ENCODE measurements around the gene SUPT4H1. TPM values are rescaled to one million over a fixed set of nuclear protein-coding genes. Genes with fewer than 3 reads are reported as not detected.

Gene SUPT4H1
- total RNA-seq, 1 experiment from 2014 or later, result 109 TPM

DNA sequence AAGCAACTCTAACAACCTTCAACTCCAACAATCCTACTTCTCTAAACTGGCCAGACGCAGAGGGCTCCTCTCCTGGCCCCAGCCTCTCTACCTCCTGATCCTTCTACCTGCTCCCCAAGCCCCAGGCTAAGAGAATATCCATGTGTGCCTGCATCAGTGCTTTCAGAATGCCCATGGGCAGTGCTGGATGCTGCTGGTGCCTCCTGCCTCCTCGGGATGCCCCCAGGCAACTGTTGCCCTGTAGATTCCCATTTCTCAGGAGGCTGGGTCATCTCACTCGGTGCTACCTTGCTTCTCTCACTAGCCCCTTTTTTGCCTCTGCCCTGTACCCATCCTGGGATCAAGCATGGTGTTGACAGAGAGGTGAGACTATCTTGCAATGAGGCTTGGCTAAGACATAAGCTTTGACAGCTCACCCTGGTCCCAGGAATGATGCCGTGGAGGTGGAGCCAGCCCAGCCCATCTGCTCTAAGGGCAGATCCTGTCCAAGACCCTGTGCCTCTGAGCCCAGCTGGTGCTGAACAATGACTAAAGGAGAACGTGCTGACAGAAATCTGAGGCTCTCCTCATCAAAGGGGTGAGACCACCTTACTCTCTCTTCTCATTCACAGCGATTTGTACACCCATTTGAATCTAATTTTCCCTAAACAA lies 19.4 kb upstream of the SUPT4H1 start:
- Histone ChIP-seq H2AK5ac (ENCODE audit: insufficient read length, low read length) (no peak overlapping the region), H3K23me2 (ENCODE audit: insufficient read length, low read depth, low read length, poor library complexity, severe bottlenecking) (no peaks in the 10 kb centered on the region), H3K23ac (ENCODE audit: insufficient read length, low read depth, low read length) (no peak overlapping the region), H3K27ac (ENCODE audit: insufficient read length, low read depth, low read length) (no peak overlapping the region), H4K91ac (ENCODE audit: insufficient read length, low read depth, low read length) (no peak overlapping the region), H2BK15ac (ENCODE audit: low read depth, low read length) (no peak overlapping the region), H3K14ac (ENCODE audit: insufficient read depth, low read length) (no peak overlapping the region; the same call in 1 of the 2 replicates), H2BK12ac (ENCODE audit: insufficient read length, low read depth, low read length) (no peak overlapping the region), H2BK20ac (ENCODE audit: low read depth, low read length, poor library complexity, severe bottlenecking) (no peak overlapping the region), H3K79me1 (ENCODE audit: insufficient read depth, low read depth, low read length, poor library complexity, severe bottlenecking) (no peaks in the 10 kb centered on the region), H3K27me3 (ENCODE audit: insufficient read depth, low read length) (no peaks in the 10 kb centered on the region), H3K9ac (ENCODE audit: extremely low read depth, insufficient read length, low read length) (no peak overlapping the region), H3K18ac (ENCODE audit: insufficient read length, low read depth, low read length) (no peak overlapping the region), H2AFZ (ENCODE audit: low read length) (no peak overlapping the region), H2BK5ac (ENCODE audit: insufficient read length, low read length) (no peak overlapping the region), H4K20me1 (ENCODE audit: control insufficient read depth, insufficient read depth, insufficient read length) (no peaks in the 10 kb centered on the region), H4K8ac (replicated peaks; ENCODE audit: insufficient read length, low read depth, low read length) (no peak overlapping the region), H3K4ac (ENCODE audit: low read depth, low read length) (no peak overlapping the region), H3K4me1 (ENCODE audit: insufficient read depth, low read length) (peaks cover 6% of the 10 kb centered on the region; the same call in 1 of the 2 replicates), H3K4me2 (ENCODE audit: insufficient read depth, insufficient read length, low read length) (no peak overlapping the region), H2BK120ac (ENCODE audit: low read depth, low read length, poor library complexity, severe bottlenecking) (no peak overlapping the region), H3K9me3 (ENCODE audit: control insufficient read depth, low read depth, low read length) (no peaks in the 10 kb centered on the region), H4K5ac (ENCODE audit: insufficient read length, low read depth, low read length) (no peak overlapping the region), H3K56ac (ENCODE audit: insufficient read length, low read depth, low read length) (no peak overlapping the region), H3K79me2 (ENCODE audit: insufficient read depth, low read length) (no peaks in the 10 kb centered on the region), H3T11ph (ENCODE audit: low read length) (no peak overlapping the region)
- Mint-ChIP-seq H3K4me3 (no peak overlapping the region), H3K9me3 (no peaks in the 10 kb centered on the region), H3K4me1 (peaks cover 12 to 15% of the 10 kb centered on the region in 2 experiments), H3K27me3 (ENCODE audit: low read depth) (no peaks in the 10 kb centered on the region; the same call in 1 of the 2 replicates), H3K27ac (no peak overlapping the region), H3K36me3 (ENCODE audit: insufficient read depth in 1 of 3, low read depth in 3 of 3) (no peaks in the 10 kb centered on the region)
- DNase-seq, result no peak
- TF ChIP-seq, protein P1, sequence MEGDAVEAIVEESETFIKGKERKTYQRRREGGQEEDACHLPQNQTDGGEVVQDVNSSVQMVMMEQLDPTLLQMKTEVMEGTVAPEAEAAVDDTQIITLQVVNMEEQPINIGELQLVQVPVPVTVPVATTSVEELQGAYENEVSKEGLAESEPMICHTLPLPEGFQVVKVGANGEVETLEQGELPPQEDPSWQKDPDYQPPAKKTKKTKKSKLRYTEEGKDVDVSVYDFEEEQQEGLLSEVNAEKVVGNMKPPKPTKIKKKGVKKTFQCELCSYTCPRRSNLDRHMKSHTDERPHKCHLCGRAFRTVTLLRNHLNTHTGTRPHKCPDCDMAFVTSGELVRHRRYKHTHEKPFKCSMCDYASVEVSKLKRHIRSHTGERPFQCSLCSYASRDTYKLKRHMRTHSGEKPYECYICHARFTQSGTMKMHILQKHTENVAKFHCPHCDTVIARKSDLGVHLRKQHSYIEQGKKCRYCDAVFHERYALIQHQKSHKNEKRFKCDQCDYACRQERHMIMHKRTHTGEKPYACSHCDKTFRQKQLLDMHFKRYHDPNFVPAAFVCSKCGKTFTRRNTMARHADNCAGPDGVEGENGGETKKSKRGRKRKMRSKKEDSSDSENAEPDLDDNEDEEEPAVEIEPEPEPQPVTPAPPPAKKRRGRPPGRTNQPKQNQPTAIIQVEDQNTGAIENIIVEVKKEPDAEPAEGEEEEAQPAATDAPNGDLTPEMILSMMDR (conservative IDR thresholded peaks at IDR 0.05), result no peak
- WGBS (ENCODE audit: extremely low coverage, insufficient read length, low lambda C conversion rate), result no CpG with 5 or more reads among the region's 6 CpGs

All from H9 (cell line).